MV-4-11 (cell line): Measurements from ENCODE around the gene NOS1AP.
"Not testable (repeated sequence)": the region's sequence is repeated elsewhere in the genome, so short reads cannot be mapped to it uniquely, and the experiment has no call there.

Source experiments
- DNase-seq: peaks from one replicate; lab custom pipeline; 2025; lab: John Stamatoyannopoulos, UW

The NOS1AP gene

DNA sequence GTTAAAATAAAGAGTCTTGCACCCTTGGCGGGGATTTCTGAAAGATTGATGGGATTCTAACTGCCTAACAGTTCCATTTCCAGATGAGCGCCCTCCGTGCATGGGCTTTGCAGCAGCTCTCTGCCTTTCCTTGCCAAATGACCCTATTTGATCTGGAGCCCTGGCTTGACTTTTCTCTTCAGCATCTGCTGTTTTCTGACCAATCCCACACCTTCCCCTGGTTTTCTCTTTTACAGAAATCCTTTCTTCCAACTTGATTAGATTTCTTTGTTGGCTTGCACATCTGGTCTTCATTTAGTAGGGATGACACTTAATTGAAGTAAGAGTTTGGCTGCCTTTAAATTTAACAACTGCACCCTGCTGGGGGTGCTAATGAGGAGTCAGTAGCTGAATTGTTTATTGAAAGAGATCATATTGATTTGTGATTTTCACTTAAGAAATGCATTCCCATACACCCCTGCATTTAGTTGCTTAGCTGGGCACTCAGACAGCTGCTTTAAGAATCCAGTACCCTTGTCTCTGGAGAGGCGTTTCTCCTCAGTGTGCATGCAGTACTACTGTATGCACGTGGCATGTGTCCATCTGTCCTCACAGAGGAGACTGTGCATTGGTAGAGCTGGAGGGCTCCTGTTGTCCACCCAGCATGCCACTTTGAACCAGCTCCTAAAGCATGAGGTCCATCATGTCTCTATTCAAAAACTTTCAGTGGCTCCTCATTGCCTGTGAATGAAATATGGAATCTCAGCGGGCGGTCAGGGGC is 99.7 kb downstream of the NOS1AP start:
- DNase-seq = no peak

DNA sequence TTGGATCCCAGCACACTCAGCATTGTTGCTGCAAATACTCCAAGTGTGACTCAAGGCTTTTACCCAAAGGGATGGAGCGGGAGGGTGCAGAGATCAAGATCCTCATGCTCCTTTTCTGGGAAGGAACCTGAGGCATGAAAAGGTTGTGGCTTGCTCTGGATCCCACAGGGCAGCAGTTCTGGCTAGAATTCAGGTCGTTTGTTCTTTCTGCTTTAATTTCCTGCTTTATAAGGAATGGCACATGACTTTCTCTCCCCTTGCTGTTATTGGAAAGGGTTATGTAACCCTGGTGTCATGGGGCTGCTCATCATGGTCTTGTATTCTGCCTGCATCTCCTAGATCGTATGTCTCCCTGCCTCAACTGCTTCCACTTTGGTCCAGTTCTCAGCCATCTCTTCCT is 101.6 kb downstream of the NOS1AP start:
- no peak for DNase-seq

DNA sequence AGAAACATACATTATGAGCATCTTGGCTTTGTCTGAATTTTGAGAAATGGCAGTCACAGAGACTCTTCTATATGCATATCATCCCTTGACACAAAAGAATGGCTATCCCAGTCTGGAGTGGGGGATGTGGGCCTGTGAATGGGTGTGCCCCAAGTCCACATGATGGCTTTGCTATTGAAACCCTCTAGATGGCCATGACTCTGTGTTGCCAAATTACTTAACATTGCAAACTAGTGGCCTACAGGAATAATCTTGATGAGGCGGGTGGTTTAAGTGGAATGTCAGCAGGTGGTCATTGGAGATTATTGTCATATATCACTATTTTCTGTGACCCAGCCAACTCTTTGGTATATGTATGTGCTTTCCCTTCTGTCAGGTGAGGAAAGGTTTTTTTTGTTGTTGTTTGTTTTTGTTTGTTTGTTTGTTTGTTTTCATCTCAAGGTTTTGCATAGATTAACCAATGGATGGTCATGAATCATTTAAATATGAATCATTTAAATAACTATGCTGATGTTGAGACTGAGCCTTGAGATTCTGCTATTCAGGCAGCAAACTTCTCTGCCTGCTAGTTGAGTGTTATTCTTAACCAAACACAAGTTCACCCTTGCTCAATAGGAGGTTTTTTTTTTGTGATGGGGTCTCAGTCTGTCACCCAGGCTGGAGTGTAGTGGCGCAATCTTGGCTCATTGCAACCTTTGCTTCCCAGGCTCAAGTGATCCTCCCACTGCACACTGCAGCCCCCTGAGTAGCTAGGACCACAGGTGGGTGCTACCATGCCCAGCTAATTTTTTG is 103.0 kb downstream of the NOS1AP start:
- DNase-seq = no peak

DNA sequence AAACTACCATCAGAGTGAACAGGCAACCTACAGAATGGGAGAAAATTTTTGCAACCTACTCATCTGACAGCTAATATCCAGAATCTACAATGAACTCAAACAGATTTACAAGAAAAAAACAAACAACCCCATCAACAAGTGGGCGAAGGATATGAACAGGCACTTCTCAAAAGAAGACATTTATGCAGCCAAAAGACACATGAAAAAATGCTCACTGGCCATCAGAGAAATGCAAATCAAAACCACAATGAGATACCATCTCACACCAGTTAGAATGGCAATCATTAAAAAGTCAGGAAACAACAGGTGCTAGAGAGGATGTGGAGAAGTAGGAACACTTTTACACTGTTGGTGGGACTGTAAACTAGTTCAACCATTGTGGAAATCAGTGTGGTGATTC is 104.1 kb downstream of the NOS1AP start:
- DNase-seq = not testable (repeated sequence)

DNA sequence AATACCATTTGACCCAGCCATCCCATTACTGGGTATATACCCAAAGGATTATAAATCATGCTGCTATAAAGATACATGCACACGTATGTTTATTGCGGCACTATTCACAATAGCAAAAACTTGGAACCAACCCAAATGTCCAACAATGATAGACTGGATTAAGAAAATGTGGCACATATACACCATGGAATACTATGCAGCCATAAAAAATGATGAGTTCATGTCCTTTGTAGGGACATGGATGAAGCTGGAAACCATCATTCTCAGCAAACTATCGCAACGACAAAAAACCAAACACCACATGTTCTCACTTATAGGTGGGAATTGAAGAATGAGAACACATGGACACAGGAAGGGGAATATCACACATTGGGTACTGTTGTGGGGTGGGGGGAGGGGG is 104.5 kb downstream of the NOS1AP start:
- not testable (repeated sequence) for DNase-seq

DNA sequence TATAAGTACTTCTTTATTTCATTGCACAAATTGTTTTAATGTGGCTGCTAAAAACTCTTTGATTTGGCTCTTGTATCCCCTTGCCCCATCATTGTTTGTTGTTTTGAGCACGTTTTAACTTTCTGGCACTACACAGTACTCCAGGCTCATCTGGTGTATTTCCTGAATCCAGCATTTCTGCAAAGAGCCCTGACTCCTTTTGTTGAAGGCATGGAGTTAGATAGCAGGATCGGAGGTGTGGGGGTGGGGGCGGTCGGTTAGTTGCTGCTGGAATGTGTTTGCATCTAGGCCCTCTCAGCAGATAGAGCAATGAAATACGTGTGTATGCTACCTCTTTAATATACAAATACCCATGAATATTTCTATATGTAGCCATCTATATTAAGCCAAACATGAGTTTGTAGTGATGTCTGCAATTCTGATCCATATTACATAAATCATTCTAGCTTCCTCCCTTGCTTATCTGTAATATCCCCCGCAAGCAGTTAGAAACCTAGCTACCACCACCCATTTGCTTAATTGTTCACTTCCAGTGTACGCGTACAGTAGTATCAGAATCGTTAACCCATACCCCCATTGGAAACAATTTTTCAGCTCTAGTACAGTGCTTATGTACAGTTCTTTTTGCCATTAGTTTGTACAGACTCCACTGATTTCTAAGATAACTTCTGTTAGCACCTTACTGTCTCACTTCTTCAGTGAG is 106.0 kb downstream of the NOS1AP start:
- DNase-seq = no peak

DNA sequence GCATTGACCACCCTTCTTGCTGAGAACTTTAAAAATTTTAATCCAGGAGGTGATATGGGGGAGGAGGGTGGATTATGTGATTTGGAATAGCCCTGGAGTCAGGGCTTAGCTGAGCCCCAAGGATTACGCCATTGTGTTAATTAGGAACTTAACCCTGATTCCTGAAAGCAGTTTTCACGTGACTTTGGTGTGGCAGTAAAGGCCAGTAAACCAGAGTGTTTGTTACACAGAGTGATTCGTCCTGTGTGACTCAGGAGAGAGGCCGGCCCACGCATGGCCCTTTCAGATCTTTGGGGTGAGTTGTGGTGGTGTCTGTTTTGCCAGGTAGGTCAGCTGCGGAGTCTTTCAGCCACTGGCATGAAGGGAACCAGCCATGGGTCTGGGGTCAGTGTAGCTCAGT is 107.6 kb downstream of the NOS1AP start:
- no peak for DNase-seq

DNA sequence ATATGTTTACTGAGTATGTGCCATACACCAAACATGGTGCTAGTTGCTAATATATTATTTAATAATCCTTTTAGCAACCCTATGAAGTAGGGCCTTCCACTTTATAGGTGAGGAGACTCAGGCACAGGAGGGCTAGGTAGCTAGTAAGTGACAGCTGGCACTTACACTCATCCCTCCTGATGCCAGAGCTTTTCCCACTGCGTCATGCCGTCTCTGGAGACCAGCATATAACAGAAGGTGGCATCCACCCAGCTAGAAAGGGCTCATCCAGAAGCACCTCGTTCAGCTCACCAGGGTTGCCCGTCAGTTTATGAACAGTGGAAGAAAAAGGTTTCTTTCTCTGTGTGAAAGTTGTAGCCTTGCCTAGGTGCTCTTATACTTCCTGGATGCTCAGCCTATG is 108.9 kb downstream of the NOS1AP start:
- DNase-seq = no peak

DNA sequence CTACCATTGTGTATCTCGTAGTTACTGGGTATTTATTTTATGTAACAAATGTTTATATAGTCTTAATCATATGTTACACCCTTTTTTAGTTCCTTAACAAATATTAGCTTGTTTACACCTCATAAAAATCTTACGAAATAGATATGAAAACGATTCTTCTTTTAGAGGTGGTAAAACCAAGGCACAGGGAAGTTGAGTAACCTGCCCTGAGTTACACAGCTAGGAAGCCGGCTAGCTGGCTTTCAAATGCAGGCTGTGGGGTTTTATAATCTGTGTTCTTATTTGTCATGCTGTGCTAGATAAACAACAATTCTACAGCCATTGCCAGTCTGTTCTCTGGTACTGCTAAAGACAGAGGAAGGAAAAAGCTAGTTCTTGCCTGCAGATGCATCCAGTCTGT is 109.6 kb downstream of the NOS1AP start:
- DNase-seq = no peak

DNA sequence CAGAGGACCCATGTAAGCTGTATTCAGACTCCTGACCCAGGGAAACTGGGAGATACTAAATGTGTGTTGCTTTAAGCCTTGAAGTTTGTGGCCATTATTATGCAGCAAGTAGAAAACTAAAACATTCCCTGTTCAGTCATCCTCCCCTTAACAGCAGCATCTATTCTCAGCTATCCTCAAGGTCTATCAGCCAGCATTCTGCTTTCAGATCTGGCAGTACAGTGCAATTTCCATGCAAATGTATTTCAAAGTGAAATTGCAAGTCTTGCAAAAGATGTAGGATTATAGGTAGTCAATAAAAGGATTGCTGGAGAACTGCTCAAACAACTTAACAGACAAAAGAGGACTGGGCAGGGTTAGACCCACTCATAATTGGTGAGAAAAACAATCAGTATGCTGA is 111.3 kb downstream of the NOS1AP start:
- DNase-seq = no peak

DNA sequence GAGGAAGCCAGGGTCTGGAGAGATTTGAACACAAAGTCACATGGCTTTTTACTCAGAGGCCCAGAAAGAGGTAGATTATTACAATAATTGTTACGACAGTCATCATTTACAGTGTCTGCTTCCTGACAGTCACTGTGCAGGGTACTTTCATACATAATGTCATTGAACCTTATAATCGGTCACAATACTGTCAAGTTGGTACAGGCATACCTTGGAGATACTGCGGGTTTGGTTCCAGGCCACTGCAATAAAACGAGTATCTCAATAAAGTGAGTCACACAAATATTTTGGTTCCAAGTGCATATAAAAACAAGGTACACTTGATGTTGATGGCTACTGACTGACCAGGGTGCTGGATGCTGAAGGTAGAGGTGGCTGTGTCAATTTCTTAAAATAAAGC is 112.6 kb downstream of the NOS1AP start:
- DNase-seq = no peak

DNA sequence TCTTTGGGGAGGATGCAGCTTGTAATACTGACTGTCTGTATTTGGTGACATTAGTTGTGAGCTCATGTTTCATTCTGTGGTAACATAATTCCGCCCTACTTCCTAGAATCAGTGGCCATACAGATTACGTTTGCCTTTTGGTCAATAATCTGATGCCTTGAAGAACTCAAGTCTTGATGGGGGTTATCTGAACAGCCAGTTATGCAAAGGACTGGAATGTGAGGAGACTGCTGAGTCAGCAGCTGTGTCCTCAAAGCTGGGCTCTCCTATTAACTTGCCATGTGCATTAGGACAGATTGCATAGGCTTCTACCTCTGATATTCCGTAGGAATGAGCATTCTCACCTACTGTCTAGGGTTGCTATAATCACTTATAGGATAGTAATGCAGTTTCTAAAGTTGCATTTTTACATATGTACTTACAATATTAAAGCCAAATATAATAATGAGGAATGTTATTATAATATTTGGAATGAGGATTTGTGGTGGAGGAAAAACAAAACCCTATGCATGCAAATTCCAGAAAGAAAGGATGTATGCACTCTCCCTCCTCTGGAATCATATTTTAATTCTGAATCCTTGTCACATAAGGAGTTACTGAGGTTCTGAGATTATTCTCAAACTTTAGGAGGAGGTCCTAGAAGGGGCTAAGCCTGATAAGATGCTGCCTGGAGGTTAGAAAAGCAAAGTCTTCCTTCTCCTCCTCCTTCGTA is 116.0 kb downstream of the NOS1AP start:
- no peak for DNase-seq

DNA sequence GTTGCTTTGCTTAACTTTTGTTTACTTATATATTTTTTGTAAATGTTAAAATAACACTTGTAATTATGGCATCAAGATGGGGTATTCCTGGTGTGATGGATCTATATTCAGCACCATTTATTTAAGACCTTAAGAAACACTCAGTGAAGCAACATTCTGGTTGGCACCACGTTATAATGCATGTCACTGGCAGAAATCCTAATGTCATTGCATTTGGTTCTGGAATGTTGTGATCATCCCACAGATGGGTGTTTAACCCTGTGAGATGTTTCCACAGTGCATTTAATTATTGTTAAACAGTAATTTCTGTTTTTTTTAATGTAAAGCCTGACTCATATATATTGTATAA is 116.5 kb downstream of the NOS1AP start:
- DNase-seq = no peak

DNA sequence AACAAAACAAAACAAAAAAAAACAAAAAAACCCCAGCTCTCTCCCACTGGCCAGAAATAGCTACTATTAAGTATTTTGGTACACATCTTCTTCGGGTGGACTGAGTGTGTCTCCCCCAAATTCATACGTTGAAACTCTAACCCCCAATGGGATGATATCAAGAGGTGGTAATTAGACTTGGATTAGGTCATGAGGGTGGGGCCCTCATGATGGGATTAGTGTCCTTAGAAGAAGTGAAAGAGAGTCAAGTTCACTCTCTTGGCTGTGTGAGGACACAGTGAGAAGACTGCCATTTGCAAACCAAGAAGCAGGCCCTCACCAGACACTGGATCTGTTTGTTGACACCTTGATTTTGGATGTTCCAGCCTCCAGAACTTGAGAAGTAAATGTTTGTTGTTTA is 116.9 kb downstream of the NOS1AP start:
- DNase-seq = no peak

DNA sequence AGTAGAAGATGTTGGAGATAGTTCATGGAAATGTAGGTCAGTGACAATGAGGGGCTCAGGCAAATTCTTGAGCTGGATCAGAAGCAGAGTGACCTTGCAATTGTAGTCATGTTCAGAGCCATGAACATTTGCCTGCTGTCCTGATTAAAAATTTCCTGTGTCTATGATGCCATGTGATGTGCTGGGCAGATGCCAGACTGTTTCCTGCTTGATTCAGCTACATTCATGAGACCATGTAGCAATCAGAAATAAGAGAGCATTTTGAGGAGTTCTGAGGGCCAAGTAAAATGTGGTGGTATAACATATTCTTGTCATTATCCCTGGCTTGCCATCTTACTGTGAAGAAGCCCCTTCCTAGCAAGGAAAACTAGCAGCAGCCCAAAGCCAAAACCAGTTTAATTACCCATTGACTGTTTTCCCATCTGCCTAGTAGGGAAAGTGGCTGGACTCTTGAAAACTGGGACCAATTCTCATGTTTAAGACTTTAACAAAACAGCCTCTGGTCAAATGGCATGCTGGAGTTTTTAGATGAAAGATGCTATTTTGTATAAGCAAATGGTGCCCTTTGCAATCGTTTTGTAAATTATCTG is 118.3 kb downstream of the NOS1AP start:
- DNase-seq = no peak

DNA sequence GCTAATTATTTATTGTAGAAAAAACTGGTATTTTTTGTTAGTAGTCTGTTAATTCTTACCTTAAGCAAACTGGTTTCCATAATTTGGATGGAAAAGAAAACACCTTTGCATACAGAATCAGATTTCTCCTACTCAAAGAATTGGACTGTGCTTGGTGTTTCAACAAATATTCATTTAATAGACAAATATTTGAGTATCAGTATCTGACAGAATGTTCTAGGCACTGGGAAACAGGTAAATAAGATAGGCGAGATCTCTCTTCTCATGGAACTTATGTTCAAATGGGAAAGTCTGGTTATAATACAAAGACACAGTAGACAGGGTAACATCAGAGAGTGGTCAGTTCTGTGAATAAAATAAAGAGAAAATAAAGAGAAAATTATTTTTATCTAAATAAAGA is 119.9 kb downstream of the NOS1AP start:
- DNase-seq = no peak

DNA sequence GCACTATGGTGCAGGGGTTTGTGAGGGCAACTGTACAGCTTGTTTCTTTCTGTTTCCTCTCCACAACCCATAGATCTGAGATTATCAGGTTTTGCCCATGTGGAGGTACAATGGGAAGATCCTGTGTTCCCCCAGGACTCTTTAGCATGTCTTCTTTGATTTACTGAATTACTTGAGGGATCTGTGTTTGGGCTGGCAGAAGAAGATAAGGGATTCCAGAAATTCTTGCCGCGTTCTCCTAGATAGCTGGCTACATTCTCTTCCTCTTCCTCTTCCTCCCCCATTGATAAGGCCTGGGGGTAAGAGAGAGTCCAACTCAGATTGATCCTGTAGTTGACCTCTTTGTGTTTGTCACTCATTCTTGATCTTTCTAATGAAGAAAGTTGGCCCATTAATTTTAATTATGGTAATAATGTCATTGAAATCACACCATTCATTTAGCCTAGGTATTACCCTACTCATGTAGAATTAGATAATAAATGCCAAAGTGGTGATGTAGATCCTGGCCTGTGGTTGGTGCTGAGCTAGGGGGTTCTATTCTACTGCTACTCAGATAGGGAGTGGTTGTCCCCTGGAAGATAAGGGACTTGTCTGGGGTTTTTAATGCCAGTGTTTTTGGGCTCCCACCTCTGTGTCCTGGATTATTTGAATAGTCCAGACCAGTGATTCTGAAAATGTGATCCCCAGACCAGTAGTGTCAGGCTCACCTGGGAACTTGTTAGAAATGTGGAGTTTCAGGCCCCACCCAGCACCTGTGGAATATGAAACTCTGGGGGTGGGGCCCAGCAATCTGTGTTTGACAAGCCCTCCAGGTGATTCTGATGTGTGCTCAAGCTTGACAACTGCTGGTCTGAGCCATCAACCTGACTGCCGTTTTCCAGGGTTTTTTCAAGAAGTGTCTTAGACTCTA is 122.2 kb downstream of the NOS1AP start:
- no peak for DNase-seq

DNA sequence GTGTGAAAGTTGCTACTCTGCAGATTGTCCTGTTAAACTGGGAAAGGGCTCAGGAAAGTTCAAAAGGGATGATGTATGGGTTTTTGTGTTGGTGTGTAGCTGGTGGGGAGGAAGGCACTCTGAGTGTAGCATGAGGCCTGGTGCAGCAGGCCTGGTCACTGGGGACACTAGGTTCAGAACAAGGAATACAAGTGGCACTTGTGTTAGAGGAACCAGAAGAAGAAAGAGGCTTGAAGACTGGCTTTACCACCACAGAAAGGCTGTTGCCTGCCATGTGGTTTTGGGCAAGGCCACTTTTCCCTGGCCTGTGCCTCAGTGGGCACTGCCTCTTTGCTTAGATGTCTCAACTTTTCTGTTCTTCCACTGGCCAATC is 122.8 kb downstream of the NOS1AP start:
- no peak for DNase-seq

DNA sequence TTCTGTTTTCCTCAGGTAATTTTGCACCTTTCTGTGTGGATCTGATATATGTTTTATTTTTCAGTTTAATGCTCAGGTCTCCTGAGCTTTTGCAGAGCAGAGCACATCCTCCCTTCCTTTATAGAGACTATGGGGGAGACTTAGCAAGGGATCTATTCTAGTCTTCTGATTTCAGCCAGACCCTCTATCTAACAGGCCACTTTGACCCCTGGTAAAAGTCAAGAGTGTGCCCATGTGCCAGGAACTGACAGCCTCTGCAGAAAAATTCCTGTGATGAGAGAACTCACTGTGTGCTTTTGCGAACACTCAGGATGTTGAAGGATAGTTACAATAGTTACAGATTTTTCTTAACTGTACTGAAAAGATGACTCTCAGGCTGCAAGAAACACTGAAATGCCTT is 123.3 kb downstream of the NOS1AP start:
- no peak for DNase-seq

DNA sequence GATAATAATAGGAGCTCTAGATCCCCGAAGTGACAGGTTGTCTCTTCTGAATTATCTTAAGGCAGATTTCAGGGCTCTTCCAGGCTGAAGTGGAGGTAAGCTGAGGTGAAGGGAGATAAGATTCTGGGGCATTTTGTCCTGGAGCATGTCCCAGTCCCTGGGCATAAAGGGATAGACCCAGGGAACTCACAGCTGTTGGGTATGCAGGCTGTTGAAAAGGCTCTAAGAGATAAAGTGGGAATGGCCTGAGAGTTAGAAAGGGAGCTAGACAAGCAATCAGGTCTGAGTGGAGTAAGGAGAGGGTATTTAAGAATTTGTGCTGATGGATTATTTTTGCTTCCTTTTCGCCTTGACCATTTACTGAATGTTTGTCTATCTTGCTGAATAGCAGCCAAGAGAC is 123.7 kb downstream of the NOS1AP start:
- DNase-seq = no peak

DNA sequence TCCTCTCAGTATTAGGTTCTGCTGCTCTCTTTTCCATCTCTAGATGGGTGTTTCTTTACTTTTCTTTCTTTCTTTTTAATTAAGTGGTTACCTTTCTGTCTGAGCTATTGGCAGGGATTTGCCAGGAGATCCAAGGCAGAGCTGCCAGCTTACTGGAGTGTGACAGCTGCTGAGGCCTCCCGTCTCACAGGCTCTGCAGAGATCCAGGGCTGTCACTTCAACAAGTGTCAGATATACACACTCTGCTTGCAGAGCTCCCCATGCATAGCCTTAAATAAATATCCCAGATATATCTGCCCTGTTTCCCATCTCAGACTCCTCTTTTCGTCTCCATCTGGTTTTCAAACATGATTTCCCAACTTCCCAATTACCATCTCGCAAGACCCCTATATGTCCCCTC is 124.3 kb downstream of the NOS1AP start:
- DNase-seq = no peak
